Subcutaneous adipose tissue (tissue), 4 donors: ENCODE results near the gene CCDC78. TPM values are rescaled to one million over a fixed set of nuclear protein-coding genes. Genes with fewer than 3 reads are reported as not detected.

ENCODE experiments used
- total RNA-seq, 4 donors: library from RNA; depleted of rRNA; stranded (reverse); fragments of >200 nt; gene quantifications; one replicate each; pipeline ENCODE4 v1.1.0, GENCODE V29; 2016
- TF ChIP-seq, protein P1 (sequence below): fragments of 450-650 bp; IDR thresholded peaks from one replicate; pipeline ENCODE4 v1.5.1; 2016; ENCODE audit warnings: low read depth, mild to moderate bottlenecking, control low read depth, antibody characterized with exemption, moderate library complexity

Gene CCDC78
- total RNA-seq, 4 donors from 2014 or later: 0.44 to 2.5 (median 1.5) TPM; not detected in 1

DNA sequence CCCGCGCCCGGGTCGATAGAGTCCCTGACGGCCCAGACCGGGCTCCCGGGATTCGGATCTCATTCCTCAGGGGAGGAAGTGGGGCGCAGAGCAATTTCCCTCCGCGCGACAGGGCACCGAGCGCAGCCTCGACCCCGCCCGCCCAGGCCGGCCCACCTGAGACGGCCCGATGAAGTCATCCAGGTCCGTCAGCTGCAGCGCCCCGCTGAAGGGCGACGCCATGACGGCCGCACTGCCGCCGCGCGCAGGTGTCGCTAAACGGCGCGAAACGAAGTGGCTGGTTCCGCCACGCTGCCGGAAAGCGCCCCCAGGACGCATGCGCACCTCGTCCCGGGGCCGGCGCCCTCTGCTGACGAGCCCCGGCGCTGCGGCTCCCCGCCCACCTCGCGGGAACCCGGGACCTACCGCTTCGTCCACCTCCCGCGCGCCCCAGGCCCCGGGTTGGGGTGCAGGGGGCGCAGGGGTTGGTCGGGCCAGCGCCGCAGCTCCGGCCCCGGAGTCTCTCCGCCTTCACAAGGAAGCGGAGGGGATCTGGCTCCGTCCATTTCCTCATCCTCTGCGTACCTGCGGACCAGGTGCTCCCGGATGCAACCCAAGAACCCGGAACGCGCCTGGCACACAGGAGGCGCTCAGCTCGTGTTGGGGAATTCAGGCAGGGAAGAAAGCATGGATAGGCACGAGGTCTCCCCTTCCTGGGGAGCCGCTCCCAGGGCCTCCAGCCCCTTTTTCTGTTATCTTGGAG, 14.7 kb upstream of the CCDC78 start, which contains the start of gene CIAO3:
CIAO3 (minus strand) TSS at position 234 of the 742 bp plus-strand sequence; CDS start at position 222, 12 bp downstream.
- TF ChIP-seq, protein P1, sequence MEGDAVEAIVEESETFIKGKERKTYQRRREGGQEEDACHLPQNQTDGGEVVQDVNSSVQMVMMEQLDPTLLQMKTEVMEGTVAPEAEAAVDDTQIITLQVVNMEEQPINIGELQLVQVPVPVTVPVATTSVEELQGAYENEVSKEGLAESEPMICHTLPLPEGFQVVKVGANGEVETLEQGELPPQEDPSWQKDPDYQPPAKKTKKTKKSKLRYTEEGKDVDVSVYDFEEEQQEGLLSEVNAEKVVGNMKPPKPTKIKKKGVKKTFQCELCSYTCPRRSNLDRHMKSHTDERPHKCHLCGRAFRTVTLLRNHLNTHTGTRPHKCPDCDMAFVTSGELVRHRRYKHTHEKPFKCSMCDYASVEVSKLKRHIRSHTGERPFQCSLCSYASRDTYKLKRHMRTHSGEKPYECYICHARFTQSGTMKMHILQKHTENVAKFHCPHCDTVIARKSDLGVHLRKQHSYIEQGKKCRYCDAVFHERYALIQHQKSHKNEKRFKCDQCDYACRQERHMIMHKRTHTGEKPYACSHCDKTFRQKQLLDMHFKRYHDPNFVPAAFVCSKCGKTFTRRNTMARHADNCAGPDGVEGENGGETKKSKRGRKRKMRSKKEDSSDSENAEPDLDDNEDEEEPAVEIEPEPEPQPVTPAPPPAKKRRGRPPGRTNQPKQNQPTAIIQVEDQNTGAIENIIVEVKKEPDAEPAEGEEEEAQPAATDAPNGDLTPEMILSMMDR: no peak

DNA sequence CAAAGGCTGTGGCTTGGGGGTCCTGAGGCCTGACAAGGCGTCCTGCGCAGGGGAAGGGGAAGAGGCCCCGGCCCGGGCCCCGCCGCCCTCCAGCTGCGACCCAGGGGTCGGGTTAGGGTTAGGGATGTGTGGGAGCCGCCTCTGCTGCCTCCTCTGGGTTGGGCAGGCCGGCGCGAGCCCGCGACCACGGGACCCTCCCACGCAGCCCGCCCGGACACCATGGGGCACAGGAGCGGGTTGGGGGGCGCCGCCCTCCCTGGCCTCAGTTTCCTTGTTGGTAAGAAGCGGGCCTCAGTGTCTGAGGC, 14.2 kb upstream of the CCDC78 start:
- TF ChIP-seq, protein P1: no peak

DNA sequence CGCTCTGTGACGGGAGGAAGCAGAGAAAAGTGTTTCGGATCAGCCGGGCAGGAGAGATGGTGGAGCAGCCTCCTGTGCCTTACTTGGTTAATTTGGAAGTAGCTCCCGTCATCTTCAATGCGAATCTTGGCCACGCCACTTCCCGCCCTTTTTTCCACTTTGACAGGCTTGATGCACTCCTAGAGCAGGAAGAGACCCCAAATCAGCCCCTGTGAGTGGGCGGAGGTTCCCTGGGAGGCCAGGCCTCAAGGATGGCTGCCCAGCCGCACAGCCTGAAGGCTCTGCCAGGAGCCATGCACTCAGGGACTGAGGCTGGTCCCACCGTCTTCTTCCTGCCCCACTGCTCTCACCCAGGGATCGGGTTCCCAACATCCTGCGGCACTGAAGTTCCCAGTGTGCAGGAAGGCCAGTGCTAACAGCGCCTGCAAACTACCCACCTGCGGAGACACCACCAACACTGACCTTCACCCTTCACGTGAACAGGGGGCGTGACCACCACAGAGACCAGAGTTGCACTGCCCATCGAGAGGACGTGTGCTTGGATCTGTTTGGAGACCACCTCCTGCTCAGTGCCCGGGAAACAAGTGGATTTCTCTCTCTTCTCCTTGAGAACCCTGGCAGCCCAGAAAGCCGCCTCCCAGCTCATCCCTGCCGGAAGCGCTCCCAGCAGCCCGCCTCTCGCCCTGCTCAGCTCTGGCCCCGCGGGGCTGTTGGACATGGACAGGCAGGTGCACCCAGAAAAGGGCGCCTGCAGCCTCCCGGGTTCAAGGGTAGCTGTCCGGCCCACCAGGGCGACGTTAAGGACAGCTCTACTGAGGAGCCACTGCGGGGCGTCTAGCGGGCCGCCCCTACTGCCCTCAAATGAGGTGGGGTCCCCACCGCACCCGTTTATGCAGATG, 13.6 kb upstream of the CCDC78 start:
- TF ChIP-seq, protein P1: no peak

DNA sequence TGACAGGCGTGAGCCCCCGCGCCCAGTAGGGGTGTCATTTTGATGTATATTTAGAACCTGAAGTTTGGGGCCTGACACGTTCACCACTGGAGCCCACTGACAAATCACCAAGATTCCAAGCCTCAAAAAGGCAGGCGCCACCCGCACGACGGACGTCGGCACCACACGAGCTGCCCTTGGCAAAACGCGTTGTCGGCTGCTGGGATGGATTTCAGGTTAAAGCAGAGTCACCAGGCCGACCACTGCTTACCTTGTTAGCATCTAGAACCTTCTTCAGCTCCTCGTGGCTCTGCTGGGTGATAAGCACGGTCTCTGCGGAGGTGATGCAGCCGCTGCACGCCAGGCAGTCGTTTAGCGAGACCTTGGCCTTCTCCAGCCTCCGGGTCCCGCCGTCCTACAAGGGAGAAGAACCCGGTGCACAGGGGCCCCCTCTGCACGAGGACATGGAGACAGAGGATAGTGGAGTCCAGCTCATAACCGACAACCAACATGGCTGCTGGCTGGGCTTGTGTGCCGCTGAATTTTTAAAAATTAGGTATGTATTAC, 10.8 kb upstream of the CCDC78 start:
- TF ChIP-seq, protein P1: no peak

DNA sequence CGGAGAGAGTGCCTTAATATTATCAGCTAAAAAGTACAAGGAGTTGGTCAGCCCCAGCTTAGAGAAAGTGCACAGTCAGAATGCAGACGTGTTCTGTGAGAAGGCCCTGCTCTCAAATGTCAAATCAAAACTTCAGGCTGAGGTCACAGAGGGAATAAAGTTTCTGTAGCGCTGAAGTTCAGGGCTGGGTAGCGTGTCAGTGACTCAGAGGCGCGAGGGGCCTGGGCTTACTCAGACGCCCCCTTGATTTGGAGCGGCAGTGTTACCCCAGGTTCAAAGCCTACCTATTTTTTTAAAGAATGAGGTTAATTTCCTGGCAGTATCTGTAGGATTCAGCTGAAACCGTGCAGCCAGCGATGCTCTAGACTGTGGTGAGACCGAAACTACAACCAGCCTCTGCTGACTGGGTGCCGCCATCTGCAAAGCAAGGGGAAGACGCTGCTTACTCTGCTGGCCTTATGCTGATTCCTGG, 9.8 kb upstream of the CCDC78 start:
- TF ChIP-seq, protein P1: no peak

DNA sequence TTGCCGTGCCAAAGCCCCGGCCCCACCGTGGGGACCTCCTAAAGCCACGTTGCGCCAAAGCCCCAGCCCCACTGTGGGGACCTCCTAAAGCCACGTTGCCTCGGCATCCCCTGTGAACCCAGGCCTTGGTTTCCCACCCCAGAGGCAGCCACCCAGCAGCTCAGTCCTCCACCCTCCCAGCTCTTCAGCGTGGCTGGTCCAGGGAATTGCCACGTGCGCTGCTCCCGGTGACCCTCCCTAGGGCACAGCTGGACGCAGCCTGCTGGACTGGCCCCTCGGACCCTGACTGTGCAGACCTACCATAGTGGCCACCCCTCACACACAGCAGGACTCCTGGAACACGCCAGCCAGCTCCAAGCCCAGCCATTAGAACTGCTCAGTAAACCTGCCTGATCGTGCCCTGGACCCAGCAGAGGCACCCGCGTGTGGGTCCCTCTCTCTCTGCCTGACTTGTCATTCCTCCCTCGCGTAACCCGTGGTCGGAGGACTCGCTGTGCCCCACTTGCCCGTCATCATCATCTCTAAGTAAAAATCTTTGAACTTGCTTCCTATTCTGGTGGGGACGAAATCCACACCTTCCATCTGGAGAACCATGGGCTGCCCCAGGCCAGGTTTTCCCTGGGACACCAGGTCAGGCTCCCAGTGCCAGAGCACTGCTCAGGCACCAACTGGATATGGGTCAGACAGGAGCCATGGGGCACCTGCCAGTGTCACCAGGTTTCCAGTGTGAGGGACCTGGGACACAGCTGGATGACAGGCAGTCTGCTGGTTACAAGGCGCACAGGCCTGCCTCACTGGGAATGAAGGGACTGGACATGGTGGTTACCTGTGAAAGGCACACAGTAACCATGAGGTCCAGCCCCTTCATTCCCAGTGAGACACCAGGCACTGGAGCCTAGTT, 9.0 kb upstream of the CCDC78 start:
- TF ChIP-seq, protein P1: no peak
